Stimulated activated CD4-positive, alpha-beta T cell treated with anti-CD3 and anti-CD28 coated beads, Interleukin-4, amount 100 ng/mL, for 24 hours (primary cell): ENCODE results near the gene HPCAL1.
"Not testable (repeated sequence)": the region's sequence is repeated elsewhere in the genome, so short reads cannot be mapped to it uniquely, and the experiment has no call there.

ENCODE experiments used
- DNase-seq: peaks from one replicate; pipeline ENCODE4 v3.0.0-alpha.2; 2020

Gene HPCAL1

DNA sequence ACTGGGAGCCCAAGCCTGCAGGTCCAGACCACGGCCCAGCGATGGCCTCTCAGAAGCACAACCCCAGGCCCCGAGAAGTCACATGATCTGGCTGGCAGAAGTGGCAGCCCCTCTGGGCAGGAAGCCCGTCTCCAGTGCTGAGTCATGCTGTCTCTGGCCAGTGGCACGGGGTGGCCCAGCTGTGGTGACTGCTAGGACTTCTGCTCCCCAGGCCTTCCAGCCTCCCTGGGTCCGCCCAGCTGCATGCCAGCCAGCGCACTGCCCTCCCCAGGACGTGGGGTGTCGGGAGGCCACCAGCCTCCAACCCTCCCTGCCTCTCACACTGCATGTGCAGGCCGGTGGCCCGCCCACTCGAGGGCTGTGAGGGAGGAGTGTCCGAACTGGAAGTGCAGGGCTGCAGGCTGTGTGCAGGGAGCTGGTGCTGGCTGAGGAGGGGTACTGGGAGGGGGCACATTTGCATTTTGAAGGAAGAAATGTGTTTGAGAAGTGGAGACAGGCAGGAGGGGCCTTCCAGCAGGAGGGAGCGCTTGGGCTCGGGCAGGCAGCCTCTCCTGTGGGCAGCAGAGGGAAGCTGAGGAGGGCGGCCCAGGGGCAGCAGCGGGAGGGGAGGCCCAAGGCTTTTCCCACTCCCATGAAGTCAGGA, 17.0 kb upstream of the HPCAL1 start:
- DNase-seq, result no peak

DNA sequence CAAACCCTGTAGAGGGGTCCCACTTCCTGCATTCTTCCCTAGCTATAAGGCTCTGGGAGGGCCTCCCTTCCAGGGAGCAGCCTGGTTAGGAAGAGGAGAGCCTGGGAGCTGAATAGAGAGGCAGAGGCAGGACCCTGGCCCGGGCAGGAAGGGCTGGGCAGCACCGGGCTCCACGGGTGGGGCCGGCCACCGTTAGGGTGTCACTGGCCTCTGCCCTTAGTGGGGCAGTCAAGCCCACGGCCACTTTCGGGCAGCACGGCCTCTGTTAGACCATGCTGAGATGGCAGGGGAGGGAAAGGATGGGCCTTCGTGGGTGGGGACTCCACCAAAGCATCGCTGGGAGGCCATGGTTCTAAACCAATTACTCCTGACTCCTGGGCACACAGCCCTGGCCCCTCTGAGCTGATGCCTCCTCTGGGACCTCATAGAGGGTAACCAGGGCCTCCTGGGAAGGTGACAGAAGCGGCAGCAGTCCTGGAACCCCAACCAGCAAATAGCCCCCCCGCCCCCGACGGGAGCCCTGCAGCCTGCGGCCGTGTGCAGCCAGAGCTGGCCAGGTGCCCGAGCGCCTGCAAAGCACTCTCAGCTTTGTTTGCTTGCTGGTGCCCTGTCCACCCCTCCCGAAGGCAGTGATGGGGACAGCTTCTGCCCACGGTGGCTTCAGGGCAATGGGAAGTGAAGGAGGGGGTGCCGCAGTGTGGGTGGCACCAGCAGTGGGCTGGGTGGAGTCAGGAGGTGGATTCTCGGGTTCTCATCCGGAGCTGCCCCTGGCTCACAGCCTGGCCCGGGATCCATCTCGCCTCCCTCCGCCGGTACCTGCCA, 16.3 kb upstream of the HPCAL1 start:
- DNase-seq, result no peak

DNA sequence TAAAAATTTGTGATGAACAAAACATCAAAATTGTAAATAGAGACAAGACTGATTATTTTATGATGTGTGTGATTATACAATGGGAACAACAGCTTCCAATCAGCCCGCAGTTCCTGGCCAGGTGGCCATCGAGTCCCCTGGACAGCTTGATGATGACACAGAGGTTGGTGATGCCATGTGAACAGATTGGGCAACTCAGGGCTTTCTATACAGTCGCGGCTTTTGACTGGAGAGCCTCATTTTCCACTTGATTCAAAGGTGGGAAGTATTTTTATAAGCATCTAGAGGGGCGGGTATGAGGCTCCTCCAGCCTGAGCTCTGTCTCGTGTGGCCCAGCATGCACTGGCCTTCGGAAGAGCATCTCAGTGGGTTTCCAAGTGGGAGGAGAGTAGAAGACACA, 14.9 kb upstream of the HPCAL1 start:
- DNase-seq, result no peak

DNA sequence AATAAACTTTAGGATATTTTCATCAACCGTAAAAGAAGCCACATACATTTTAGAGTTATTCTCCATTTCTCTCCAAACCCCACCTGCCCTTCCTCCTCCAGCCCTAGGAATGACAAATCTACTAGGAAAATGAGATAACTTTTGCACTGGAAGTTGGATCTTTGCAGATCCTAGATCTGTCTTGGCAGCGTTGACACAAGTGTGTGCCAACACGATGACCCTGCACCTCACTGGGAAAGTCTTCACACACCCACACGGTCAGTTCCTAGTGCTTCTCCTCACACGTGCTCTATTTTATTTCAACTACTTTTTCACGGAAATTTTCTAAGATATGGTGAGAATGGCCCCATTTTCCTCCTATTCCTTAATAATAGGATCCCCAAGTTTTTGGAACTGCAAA, 14.1 kb upstream of the HPCAL1 start:
- DNase-seq, result no peak

DNA sequence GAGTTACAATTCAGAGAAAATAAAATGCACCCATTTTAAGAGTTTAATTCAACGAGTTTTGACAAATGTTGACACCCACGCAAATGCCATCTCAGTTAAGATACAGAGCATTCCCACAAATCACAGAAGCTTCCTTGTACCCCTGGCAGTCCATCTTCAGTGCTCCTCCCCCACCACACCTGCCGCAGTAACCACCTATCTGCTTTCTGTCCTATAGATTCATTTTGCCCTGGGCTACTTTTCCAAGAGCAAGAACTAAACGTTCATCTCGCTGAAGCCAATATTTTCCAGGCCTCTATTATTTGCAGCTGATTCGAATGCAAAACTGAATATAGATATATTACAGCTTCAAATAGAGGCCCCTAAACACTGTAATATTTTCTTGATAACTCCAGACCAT, 13.4 kb upstream of the HPCAL1 start:
- DNase-seq, result no peak

DNA sequence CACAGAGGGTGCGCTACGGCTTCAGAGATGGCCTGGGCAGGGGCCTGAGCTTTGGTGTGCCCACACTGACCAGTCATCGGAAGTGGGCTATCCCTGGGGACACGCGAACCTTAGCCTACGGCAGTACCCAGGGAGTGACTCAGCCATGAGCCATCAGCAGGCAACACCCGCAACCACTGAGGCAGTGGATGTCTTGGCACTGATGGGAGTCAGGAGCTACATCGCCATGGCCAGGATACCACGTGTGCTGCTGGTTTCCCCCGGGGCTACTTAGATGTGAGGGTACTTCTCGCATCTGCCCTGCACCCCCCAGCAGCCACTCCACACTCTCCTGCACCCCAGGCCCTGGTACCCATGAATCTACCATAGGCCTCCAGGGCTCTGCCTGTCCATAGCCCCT, 12.8 kb upstream of the HPCAL1 start:
- no peak for DNase-seq

DNA sequence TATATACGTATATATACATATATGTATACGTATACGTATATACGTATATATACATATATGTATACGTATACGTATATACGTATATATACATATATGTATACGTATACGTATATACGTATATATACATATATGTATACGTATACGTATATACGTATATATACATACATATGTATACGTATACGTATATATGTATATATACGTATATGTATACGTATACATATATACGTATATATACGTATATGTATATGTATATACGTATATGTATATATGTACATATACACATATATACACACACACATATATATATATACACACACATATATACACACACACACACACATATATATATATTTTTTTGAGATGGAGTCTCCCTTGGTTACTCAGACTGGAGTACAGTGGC, 11.3 kb upstream of the HPCAL1 start:
- not testable (repeated sequence) for DNase-seq

DNA sequence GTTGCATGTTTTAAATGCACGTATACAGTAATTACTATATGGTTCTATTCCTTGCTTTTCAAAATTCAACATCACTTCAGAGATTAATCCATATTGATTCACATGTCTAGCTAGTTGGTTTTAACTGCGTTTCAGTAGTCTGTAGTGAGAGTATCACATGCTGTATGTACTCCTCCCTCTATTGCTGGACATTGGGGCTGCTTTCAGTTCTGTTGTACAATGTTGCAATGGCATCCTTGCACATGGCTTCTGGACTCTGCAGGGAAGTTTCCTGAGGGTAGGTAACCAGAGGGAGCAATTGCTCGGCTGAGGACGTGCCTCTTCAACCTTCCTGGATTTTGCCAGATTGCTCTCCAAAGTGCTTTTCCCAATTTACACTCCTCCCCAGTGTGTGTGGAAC, 10.7 kb upstream of the HPCAL1 start:
- no peak for DNase-seq

DNA sequence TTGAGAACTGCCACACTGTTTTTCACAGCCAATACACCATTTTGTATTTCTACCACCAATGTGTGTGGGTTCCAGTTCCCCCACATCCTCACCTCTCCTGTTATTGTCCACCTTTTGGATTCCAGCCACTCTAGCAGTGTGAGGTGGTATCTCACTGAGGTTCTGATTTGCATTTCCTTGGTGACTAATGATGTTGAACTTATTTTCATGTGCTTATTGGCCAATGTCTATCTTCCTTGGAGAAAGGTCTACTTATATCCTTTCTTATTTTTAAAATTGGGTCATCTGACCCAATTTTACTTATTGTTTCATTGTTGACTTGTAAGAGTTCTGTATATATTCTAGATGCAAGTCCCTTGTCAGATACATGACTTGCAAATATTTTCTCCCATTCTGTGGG, 9.1 kb upstream of the HPCAL1 start:
- no peak for DNase-seq

DNA sequence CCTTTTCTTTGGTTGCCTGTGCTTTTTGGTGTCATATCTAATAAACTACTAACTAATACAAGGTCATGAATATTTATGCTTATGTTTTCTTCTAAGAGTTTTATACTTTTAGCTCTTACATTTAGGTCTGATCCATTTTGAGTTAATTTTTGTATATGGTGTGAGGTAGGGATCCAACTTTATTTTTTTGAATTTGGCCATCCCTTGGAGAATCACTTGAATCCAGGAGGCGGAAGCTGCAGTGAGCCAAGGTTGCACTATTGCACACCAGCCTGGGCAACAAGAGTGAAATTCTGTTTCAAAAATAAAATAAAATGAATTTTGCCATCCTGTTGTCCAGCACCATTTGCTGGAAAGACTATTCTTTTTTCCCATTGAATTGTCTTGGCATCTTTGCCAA, 8.6 kb upstream of the HPCAL1 start:
- DNase-seq, result no peak

DNA sequence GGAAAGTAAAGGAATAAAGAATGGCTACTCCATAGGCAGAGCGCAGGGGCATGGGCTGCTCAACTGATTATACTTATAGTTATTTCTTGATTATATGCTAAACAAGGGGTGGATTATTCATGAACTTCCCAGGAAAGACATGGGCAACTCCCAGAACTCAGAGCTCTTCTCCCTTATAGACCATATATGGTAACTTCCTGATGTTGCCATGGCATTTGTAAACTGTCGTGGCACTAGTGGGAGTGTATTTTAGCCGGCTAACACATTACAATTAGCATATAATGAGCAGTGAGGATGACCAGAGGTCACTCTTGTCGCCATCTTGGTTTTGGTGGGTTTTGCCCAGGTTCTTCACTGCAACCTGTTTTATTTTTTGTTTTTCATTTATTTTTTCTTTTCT, 7.1 kb upstream of the HPCAL1 start:
- not testable (repeated sequence) for DNase-seq

DNA sequence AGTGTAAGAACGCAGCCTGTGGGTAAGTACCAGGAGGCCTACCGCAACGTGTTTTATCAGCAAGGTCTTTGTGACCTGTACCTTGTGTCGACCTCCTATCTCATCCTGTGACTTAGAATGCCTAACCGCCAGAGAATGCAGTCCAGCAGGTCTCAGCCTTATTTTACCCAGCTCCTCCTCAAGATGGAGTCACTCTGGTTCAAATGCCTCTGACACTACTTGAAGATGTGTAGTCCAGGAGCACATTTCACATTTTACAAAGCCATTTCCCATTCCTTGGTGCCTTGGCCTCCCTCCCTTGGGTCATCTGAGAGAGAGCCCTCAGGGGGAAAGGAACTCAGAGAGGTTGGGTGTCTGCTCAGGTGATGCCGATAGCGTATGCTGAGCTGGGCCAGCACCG, 6.6 kb upstream of the HPCAL1 start:
- DNase-seq, result no peak

DNA sequence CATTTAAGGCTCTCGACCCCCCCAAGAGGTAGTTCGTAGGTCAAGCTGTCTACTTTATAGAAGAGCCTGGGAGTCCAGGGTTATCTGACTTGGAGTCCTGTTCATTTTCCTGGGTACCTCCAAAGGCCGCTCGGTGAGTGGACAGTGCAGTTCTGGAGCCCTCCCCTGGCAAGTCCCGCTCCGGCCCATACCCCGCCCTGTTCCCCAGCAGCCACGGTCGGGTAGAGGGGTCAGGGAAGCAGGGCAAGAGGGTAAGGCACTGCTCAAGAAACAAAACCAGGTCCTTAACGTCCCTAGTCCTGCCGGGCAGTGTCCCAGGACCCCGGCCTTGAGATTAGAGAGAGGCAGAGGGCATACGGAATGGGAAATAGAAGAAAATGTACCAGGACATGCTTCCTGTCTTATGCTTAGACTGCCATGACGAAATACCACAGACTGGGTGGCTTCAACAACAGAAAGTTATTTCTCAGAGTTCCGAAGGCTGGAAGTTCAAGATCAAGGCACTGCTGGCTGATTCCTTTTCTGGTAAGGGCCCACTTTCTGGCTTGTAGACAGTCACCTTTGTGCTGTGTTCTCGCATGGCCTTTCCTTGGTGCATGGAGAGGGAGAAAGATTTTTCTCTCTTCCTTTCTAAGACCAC, 5.4 kb upstream of the HPCAL1 start:
- no peak for DNase-seq

DNA sequence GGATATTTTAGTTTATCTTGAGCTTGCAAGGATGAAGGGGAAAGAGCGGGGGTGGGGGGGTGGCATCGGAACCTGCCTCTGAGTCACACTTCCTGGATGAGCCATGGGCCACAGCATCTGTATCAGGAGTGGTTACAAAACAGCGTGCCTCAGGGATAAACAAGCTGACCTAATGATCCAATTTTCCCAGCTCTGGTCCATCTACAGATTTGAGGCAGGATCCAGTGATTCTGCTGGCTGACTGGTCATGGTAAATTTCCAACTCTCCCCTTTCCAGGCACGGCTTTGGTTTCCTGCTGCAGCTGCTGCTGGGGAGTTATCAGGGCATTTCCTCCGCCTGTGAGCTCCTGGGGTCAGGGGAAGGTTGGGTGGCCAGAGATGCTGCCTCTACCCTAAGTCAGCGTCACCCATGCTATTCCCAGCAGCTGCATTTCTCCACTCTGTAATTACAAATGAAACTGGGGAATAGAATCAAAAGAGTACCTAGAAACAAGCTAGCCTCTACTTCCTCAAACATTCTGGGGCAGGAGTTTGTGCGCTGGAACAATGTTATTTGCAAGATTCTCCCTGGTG, 4.7 kb upstream of the HPCAL1 start:
- DNase-seq, result peak; percentile 67

DNA sequence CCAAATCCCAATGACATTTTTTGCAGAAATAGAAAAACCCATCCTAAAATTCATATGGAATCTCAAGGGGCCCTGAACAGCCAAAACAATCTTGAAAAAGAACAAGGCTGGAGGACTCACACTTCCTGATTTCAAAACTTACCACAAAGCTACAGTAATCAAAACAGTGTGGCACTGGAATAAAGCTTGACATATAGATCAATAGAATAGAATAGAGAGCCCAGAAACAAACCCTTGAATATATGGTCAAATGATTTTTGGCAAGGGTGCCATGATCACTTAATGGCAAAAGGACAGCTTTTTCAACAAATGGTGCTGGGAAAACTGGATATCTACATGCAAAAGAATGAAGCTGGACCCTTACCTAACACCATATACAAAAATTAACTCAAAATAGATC, 3.9 kb upstream of the HPCAL1 start:
- DNase-seq, result not testable (repeated sequence)

DNA sequence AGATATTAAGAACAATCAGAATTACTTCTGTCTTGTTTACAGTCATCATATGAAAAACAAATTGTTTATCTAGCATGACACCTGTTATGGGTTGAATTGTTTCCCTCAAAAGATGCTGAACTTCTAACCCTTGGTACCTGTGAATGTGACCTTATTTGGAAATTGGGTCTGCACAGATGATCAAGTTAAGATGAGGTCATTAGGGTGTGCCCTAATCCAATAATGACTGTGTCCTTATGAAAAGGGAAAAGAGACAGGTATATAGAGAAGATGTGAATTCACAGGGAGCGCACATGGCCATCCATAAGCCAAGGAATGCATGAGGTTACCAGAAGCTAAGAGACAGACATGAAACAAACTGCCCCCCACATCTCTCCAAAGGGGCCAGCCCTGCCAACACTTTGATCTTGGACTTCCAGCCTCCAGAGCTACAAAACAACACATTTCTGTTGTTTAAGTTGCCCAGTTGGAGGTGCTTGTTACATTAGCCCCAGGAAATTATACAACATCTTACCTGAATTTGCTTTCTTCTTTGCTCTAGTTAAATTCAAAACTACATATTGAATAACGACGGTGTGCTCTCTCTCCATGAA, 2.3 kb upstream of the HPCAL1 start:
- DNase-seq, result no peak

DNA sequence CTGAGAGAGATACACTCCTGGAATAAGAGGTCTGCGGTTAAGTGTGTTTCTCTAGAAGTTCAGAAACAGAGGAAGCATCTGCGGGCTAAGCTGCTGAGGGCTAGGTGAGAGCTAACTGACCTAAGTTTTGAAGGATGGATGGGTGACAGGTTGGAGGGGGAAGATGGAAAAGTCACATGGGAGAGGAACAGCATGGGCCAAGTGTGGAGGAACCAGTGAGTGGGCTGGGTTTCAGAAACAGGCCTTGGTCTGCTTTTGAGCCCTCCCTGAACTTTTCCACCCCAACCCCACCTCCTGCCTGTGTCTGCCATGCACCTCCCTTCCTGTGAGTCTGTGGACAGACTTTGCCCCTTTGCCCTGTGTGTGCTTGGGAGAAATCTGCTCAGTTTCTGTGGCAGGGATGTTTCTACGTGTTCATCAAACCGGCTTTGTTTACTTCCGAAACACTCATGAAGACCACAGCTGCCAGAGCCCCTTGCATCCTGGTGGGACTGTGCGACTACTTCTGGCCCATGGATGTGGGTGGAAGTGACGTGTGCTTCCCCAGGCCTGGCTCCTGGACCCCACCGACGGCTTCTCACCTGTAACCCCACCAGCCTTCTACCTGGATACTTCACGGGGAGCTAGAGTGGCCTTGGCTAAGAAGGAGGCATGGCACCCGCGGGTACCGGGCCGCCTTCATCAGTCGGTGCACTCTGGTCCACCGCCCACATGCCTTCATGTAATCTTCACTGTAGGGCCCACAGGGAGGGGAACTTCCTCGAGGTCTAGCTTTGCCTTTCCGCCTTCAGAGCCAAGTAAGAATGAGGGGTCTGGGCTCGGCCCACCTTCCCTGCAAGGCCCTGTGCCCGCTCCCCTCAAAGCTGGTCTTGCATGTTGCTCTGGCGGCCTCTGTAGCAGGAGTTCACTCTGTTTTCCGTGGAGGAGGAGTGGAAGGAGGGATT, 1.4 kb upstream of the HPCAL1 start:
- DNase-seq, result peak; percentile 24

DNA sequence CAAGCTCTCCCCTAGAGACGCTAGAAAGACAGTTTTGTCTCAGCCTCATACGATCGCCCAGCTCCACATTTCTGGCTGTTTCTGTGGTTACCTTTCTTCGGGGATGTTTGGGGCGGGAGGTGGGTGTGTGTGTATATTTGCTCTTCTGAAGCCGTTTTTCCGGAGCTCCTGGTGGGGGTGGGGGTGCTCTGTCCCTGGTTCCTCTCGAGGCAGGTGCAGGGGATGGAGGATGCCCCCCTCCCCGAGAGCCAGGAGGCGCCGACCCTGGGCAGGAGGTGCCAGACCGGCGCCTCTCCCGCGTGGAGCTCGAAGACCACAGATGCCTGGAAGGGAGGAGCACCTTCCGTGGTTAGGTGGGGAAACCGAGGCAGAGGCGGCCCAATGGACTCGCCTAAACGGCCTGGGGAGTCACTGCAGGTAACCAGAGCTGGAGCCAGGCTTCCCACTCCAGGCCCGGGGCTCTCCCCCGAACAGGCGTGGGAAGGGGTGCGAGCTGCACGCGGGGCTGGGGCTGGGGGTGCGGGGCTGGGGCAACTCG, 694 bp upstream of the HPCAL1 start:
- DNase-seq, result no peak

DNA sequence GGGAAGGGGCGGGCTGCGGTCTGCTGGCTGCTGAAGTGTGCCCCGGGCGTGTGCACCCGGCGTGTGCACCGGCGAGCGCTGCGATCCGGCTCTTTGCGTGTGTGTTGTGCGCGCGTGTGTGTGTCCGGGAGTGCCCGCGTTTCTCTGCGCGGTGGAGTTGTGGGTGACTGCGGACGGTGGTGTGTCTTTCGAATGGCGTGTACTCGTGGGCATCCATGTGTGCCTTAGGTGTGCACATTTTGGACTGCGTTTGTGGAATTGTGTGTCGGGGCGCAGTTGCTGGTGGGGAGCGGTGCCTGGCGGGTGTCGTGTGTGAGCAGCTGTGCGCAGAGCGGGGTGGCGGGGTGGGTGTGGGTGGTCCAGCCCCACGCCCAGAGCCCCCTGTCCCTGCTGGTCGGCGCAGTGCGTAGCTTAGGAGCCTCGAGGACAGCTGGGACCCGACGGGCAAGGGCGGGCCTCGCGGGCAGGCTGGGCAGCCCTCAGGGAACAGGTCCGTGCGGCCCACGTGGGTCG, 533 bp downstream of the HPCAL1 start:
- DNase-seq, result peak; percentile 18

DNA sequence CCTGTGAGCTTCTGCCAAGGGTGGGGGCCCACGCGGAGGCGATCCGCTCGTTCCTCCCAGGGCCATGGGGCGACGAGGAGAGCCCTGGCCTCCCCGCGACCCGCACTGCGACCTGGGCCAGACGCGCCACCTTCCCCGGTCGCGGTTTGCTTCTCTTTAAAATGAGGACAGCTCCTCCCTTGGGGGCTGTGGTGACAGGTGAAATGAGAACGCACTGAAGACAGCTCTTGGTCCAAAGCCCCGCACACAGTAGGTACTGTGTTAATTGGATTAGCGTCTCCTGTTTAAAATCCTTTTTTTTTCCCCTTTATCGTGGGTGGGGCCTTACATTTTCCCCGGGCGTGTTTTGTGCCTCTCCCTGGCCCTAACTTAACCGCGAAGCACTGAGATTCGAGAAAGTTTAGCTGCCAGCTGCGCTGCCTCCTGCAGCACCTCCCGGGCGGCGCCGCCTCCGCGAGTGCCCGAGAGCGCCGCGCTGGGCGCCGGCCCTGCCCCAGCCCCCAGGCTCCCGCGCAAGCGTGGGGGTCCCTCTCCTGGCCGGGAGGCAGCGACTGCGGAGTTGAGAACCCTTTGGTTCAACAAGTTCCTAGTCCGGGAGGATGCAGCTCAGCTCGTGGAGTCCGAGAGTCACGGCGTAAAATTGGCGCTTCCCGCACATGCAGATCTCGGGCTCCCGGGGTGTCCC, 1.1 kb downstream of the HPCAL1 start:
- peak; percentile 37 for DNase-seq
